Measurements from ENCODE around the gene UPK3A.

The UPK3A gene

DNA sequence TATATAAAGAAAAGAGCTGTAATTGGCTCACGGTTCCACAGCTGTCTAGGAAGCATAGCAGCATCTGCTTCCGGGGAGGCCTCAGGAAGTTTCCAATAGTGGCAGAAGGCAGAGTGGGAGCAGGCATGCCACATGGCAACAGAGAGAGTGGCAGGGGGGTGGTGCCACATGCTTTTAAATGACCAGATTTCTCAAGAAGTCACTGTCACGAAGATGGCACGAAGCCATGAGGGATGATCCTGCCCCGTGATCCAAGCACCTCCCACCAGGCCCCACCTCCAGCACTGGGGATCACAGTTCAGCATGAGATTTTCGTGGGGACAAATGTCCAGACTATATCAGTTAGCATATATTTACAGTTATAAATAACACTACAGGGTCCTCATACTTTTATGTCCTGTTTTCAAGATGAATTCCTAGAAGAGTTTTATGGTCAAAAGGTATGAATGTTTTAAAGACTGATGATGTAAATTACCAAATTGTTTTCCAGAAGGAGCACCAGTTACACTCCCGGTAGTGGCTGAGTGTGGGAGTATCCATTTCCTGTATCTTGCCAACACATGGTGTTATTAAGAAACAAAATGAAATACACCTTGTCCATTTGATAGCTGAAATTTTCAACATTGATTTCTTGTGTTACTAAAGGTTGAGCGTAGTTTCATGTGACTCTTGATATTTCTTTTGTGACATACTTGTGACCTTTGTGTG lies 44.2 kb downstream of the UPK3A start:
- no peak for DNase-seq

DNA sequence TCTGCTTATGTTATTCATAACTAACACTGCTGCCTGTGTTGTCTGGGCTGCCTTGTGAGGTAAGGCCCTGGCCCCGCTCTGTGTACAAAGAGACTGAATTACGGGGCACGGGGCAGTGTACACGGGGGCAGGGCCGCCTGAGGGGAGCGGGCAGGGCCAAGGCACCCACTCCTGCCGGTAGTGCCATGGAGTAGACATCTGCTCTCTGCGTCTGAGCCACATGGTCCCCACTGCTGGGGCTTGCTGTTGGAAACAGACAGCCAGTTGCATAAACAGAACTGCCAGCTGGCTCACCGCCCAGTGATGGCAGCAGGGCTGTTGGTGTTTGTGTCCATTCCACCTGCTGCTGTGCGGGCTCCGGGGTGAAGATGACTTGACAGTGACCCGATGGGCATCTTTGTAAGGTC lies 44.8 kb downstream of the UPK3A start:
- Histone ChIP-seq H3K23ac (ENCODE audit: low read length) (no peak overlapping the region), H4K5ac (ENCODE audit: low read length) (no peak overlapping the region), H3K56ac (ENCODE audit: low read length) (no peak overlapping the region), H3K36me3 (ENCODE audit: control insufficient read depth, insufficient read depth, low read length) (no peaks in the 10 kb centered on the region), H3K27ac (ENCODE audit: low read depth, low read length) (no peak overlapping the region), H3K4me1 (ENCODE audit: control insufficient read depth, low read depth, low read length) (no peaks in the 10 kb centered on the region), H2BK5ac (ENCODE audit: low read length) (no peak overlapping the region), H3K79me1 (ENCODE audit: low read length) (no peaks in the 10 kb centered on the region), H2BK15ac (replicated peaks; ENCODE audit: low read depth) (no peak overlapping the region), H2BK120ac (ENCODE audit: low read depth, low read length) (no peak overlapping the region), H2AK5ac (ENCODE audit: low read length) (no peak overlapping the region), H3K4me3 (ENCODE audit: low read length) (no peak overlapping the region), H3K4me2 (ENCODE audit: low read length) (no peak overlapping the region), H3K27me3 (ENCODE audit: insufficient read depth, low read length, poor library complexity) (no peaks in the 10 kb centered on the region), H3K79me2 (ENCODE audit: control insufficient read depth, insufficient read depth, low read length) (no peaks in the 10 kb centered on the region), H3K4ac (ENCODE audit: low read depth, low read length) (no peak overlapping the region), H4K8ac (ENCODE audit: low read depth, low read length) (no peak overlapping the region), H3K9ac (ENCODE audit: low read length) (no peak overlapping the region), H3K18ac (ENCODE audit: low read length) (no peak overlapping the region)
- no peak for DNase-seq
- WGBS (ENCODE audit: extremely low coverage, insufficient coverage, low lambda C conversion rate), result no CpG with 5 or more reads among the region's 12 CpGs

More for the DNA sequence above, 44.2 kb downstream of the UPK3A start:
- Histone ChIP-seq H3K4ac (ENCODE audit: low read depth, low read length) (no peak overlapping the region), H3K56ac (ENCODE audit: low read length) (no peak overlapping the region), H2AK5ac (ENCODE audit: low read length) (no peak overlapping the region), H3K36me3 (ENCODE audit: control insufficient read depth, insufficient read depth, low read length) (no peaks in the 10 kb centered on the region), H3K79me1 (ENCODE audit: low read length) (no peaks in the 10 kb centered on the region), H3K4me2 (ENCODE audit: low read length) (no peak overlapping the region), H4K5ac (ENCODE audit: low read length) (no peak overlapping the region), H3K27me3 (ENCODE audit: insufficient read depth, low read length, poor library complexity) (no peaks in the 10 kb centered on the region), H3K18ac (ENCODE audit: low read length) (no peak overlapping the region), H3K79me2 (ENCODE audit: control insufficient read depth, insufficient read depth, low read length) (no peaks in the 10 kb centered on the region), H3K4me1 (ENCODE audit: control insufficient read depth, low read depth, low read length) (no peaks in the 10 kb centered on the region), H3K4me3 (ENCODE audit: low read length) (no peak overlapping the region), H2BK15ac (replicated peaks; ENCODE audit: low read depth) (no peak overlapping the region), H3K9ac (ENCODE audit: low read length) (no peak overlapping the region), H2BK120ac (ENCODE audit: low read depth, low read length) (no peak overlapping the region), H3K23ac (ENCODE audit: low read length) (no peak overlapping the region), H4K8ac (ENCODE audit: low read depth, low read length) (no peak overlapping the region), H2BK5ac (ENCODE audit: low read length) (no peak overlapping the region), H3K27ac (ENCODE audit: low read depth, low read length) (no peak overlapping the region)
- WGBS (ENCODE audit: extremely low coverage, insufficient coverage, low lambda C conversion rate), result no CpG with 5 or more reads among the region's 8 CpGs

DNA sequence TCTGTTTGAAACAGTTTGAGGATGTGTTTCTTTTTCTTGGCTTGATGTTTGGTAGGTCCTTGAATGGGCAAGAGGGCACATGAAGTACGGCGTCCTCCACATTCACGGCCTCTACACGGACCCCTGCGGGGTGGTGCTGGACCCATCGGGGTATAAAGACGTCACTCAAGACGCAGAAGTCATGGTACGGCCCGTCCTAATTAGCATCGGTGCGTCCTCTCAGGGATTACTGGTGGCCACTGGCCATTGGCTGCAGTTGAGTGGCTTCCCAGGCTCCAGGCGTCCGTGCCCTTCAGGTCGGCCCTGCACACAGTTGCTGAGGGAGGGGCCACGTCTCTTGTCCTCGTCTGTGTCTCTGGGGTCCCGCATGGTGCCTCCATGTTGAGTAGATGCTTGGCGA lies 45.8 kb downstream of the UPK3A start:
- Histone ChIP-seq H3K4me3 (ENCODE audit: low read length) (no peak overlapping the region), H3K18ac (ENCODE audit: low read length) (no peak overlapping the region), H3K4me2 (ENCODE audit: low read length) (no peak overlapping the region), H3K36me3 (ENCODE audit: control insufficient read depth, insufficient read depth, low read length) (no peaks in the 10 kb centered on the region), H3K4ac (ENCODE audit: low read depth, low read length) (no peak overlapping the region), H4K8ac (ENCODE audit: low read depth, low read length) (no peak overlapping the region), H3K56ac (ENCODE audit: low read length) (no peak overlapping the region), H3K9ac (ENCODE audit: low read length) (no peak overlapping the region), H2BK120ac (ENCODE audit: low read depth, low read length) (no peak overlapping the region), H2AK5ac (ENCODE audit: low read length) (no peak overlapping the region), H3K79me1 (ENCODE audit: low read length) (no peaks in the 10 kb centered on the region), H2BK15ac (replicated peaks; ENCODE audit: low read depth) (no peak overlapping the region), H3K4me1 (ENCODE audit: control insufficient read depth, low read depth, low read length) (no peaks in the 10 kb centered on the region), H3K27me3 (ENCODE audit: insufficient read depth, low read length, poor library complexity) (no peaks in the 10 kb centered on the region), H3K79me2 (ENCODE audit: control insufficient read depth, insufficient read depth, low read length) (no peaks in the 10 kb centered on the region), H3K27ac (ENCODE audit: low read depth, low read length) (no peak overlapping the region), H2BK5ac (ENCODE audit: low read length) (no peak overlapping the region), H4K5ac (ENCODE audit: low read length) (no peak overlapping the region), H3K23ac (ENCODE audit: low read length) (no peak overlapping the region)
- WGBS (ENCODE audit: extremely low coverage, insufficient coverage, low lambda C conversion rate), result no CpG with 5 or more reads among the region's 19 CpGs
- no peak for DNase-seq

DNA sequence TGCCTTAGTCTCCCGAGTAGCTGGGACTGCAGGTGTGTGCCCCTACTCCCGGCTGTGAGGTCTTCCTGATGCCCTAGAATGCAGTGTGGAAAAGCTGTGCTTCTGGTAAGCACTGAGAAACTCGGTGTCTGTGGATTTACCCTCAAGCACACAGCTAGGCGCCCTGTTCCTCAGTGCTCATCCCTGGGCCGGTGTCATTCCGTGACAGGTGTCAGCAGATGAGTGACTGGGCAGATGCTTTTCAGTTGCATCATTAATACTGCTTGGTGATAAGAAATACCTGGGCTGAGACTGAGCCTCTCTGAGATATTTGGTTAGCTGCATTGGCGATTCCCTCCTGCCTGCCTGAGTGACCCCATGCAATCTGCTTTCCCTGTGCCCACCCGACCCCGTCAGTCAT lies 46.7 kb downstream of the UPK3A start:
- no peak overlapping the region for H3K4me3 ChIP-seq (ENCODE audit: low read length)
- H2BK5ac ChIP-seq (ENCODE audit: low read length), result no peak overlapping the region
- no peak overlapping the region for H4K5ac ChIP-seq (ENCODE audit: low read length)
- H3K18ac ChIP-seq (ENCODE audit: low read length), result no peak overlapping the region
- no peak overlapping the region for H3K56ac ChIP-seq (ENCODE audit: low read length)
- no peak overlapping the region for H3K23ac ChIP-seq (ENCODE audit: low read length)
- H4K8ac ChIP-seq (ENCODE audit: low read depth, low read length), result no peak overlapping the region
- H2BK15ac ChIP-seq (replicated peaks; ENCODE audit: low read depth), result no peak overlapping the region
- no peaks in the 10 kb centered on the region for H3K4me1 ChIP-seq (ENCODE audit: control insufficient read depth, low read depth, low read length)
- no peak overlapping the region for H2AK5ac ChIP-seq (ENCODE audit: low read length)
- H3K79me1 ChIP-seq (ENCODE audit: low read length), result no peaks in the 10 kb centered on the region
- H3K27ac ChIP-seq (ENCODE audit: low read depth, low read length), result no peak overlapping the region
- H3K4ac ChIP-seq (ENCODE audit: low read depth, low read length), result no peak overlapping the region
- no peak overlapping the region for H3K4me2 ChIP-seq (ENCODE audit: low read length)
- WGBS (ENCODE audit: extremely low coverage, insufficient coverage, low lambda C conversion rate), result no CpG with 5 or more reads among the region's 9 CpGs
- no peak overlapping the region for H3K9ac ChIP-seq (ENCODE audit: low read length)
- no peak for DNase-seq
- no peaks in the 10 kb centered on the region for H3K79me2 ChIP-seq (ENCODE audit: control insufficient read depth, insufficient read depth, low read length)
- H2BK120ac ChIP-seq (ENCODE audit: low read depth, low read length), result no peak overlapping the region
- H3K27me3 ChIP-seq (ENCODE audit: insufficient read depth, low read length, poor library complexity), result no peaks in the 10 kb centered on the region
- no peaks in the 10 kb centered on the region for H3K36me3 ChIP-seq (ENCODE audit: control insufficient read depth, insufficient read depth, low read length)

DNA sequence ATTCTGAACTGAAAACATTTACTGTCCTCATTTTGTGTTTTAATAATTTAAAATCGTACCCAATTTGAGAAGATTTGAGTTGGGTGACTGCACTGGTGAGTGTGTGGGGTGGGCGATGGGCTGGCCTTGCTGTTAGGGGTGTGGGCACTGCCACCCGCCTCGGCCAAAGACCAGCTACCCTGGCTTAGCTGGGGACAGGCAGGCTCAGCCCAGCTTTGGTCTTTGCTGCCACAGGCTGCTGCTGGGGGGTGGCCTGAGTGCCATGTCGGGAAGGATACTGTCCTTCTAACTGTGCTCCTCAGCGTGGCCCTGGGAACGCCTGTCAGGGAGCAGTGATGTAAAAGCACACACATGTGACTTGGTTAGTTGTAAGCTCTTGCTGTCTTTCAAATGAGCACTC lies 47.3 kb downstream of the UPK3A start:
- Histone ChIP-seq H3K79me2 (ENCODE audit: control insufficient read depth, insufficient read depth, low read length) (no peaks in the 10 kb centered on the region), H3K18ac (ENCODE audit: low read length) (no peak overlapping the region), H2AK5ac (ENCODE audit: low read length) (no peak overlapping the region), H3K27ac (ENCODE audit: low read depth, low read length) (no peak overlapping the region), H3K4ac (ENCODE audit: low read depth, low read length) (no peak overlapping the region), H3K36me3 (ENCODE audit: control insufficient read depth, insufficient read depth, low read length) (no peaks in the 10 kb centered on the region), H3K9ac (ENCODE audit: low read length) (no peak overlapping the region), H2BK120ac (ENCODE audit: low read depth, low read length) (no peak overlapping the region), H3K4me2 (ENCODE audit: low read length) (no peak overlapping the region), H3K23ac (ENCODE audit: low read length) (no peak overlapping the region), H3K4me1 (ENCODE audit: control insufficient read depth, low read depth, low read length) (no peaks in the 10 kb centered on the region), H3K27me3 (ENCODE audit: insufficient read depth, low read length, poor library complexity) (no peaks in the 10 kb centered on the region), H3K79me1 (ENCODE audit: low read length) (no peaks in the 10 kb centered on the region), H4K8ac (ENCODE audit: low read depth, low read length) (no peak overlapping the region), H2BK5ac (ENCODE audit: low read length) (no peak overlapping the region), H3K56ac (ENCODE audit: low read length) (no peak overlapping the region), H4K5ac (ENCODE audit: low read length) (no peak overlapping the region), H2BK15ac (replicated peaks; ENCODE audit: low read depth) (no peak overlapping the region), H3K4me3 (ENCODE audit: low read length) (no peak overlapping the region)
- no peak for DNase-seq
- no CpG with 5 or more reads among the region's 7 CpGs for WGBS (ENCODE audit: extremely low coverage, insufficient coverage, low lambda C conversion rate)

DNA sequence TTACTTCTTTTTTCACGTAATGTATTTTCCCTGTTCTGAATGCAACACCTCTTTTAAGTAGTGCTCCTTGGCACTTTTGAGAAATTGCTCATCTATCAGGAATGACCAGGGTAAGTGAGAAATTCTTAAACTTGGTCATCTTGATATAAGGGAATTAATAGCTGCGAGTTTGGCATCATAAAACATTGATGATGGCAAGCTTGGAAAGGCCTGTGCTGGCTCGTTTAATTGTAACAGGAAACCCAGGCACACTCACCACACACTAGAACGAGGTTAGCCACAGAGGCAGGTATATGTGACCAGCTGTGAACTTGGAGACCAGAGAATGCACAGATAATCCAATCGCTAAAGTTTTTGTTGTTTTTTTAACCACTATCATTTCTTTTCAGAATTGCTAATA lies 49.3 kb downstream of the UPK3A start:
- Histone ChIP-seq H3K9ac (ENCODE audit: low read length) (no peak overlapping the region), H3K4ac (ENCODE audit: low read depth, low read length) (no peak overlapping the region), H3K36me3 (ENCODE audit: control insufficient read depth, insufficient read depth, low read length) (no peaks in the 10 kb centered on the region), H4K8ac (ENCODE audit: low read depth, low read length) (no peak overlapping the region), H2AK5ac (ENCODE audit: low read length) (no peak overlapping the region), H3K4me2 (ENCODE audit: low read length) (no peak overlapping the region), H3K56ac (ENCODE audit: low read length) (no peak overlapping the region), H3K79me2 (ENCODE audit: control insufficient read depth, insufficient read depth, low read length) (no peaks in the 10 kb centered on the region), H3K27ac (ENCODE audit: low read depth, low read length) (no peak overlapping the region), H3K4me1 (ENCODE audit: control insufficient read depth, low read depth, low read length) (no peaks in the 10 kb centered on the region), H3K27me3 (ENCODE audit: insufficient read depth, low read length, poor library complexity) (no peaks in the 10 kb centered on the region), H3K18ac (ENCODE audit: low read length) (no peak overlapping the region), H4K5ac (ENCODE audit: low read length) (no peak overlapping the region), H2BK5ac (ENCODE audit: low read length) (no peak overlapping the region), H3K23ac (ENCODE audit: low read length) (no peak overlapping the region), H2BK120ac (ENCODE audit: low read depth, low read length) (no peak overlapping the region), H2BK15ac (replicated peaks; ENCODE audit: low read depth) (no peak overlapping the region), H3K79me1 (ENCODE audit: low read length) (no peaks in the 10 kb centered on the region), H3K4me3 (ENCODE audit: low read length) (no peak overlapping the region)
- DNase-seq, result no peak
- WGBS (ENCODE audit: extremely low coverage, insufficient coverage, low lambda C conversion rate), result no CpG with 5 or more reads among the region's 5 CpGs

Measured in mesendoderm (in vitro differentiated cells).